ENCODE measurements around the gene RASGRP2. TPM values are rescaled to one million over a fixed set of nuclear protein-coding genes. Genes with fewer than 3 reads are reported as not detected.

RASGRP2 gene
- total RNA-seq, 2 donors from 2014 or later = 0.86 to 1.9 TPM

DNA sequence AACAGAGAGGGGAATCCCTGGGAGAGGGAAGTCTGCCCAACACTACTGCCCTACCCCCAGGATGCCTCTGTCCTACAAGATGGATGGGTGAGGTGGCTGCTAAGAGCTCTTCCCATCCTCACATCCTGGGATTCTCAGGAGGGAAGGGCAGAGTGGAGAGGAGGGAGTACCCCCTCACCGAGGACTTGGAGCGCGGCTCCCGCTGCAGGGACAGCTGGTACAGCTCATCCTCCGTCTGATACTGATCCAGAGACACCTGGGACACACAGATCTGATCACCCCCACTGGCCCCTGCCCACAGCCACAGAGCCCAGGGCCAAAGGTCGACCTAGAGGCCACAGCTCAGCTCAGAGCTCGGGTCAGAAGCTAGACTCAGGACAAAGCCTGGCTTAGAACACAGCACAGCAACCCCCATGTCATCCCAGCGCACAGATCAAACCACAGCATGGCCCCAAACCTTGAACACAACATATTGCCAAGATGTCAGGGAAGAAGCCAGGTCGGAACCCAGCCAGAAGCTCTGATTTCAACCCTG, 8.2 kb downstream of the RASGRP2 start:
- Mint-ChIP-seq H3K9me3 (no peaks in the 10 kb centered on the region), H3K4me3 (no peak overlapping the region), H3K36me3 (ENCODE audit: low read depth) (no peaks in the 10 kb centered on the region), H3K27ac (no peak overlapping the region), H3K4me1 (peaks cover 6% of the 10 kb centered on the region), H3K27me3 (ENCODE audit: insufficient read depth) (peaks cover 36% of the 10 kb centered on the region)
- no peak for DNase-seq
- H3K4me1 ChIP-seq (ENCODE audit: control insufficient read depth, insufficient read depth, low read length) = no peaks in the 10 kb centered on the region
- H3K9me3 ChIP-seq (ENCODE audit: control insufficient read depth, low read length) = no peaks in the 10 kb centered on the region
- H3K27me3 ChIP-seq (ENCODE audit: control insufficient read depth, insufficient read depth, low read length, poor library complexity, severe bottlenecking) = peaks cover 15% of the 10 kb centered on the region
- no peak overlapping the region for H3K27ac ChIP-seq (ENCODE audit: low read depth, low read length)
- no peaks in the 10 kb centered on the region for H3K36me3 ChIP-seq (ENCODE audit: control insufficient read depth, insufficient read depth, low read length)
- H3K9ac ChIP-seq (ENCODE audit: extremely low read depth, low read length, poor library complexity, severe bottlenecking) = no peak overlapping the region
- no peak overlapping the region for H3K4me3 ChIP-seq (ENCODE audit: low read length)
- 90 to 93% methylated on average over 5 to 9 of the region's 9 CpGs for WGBS, 2 experiments (ENCODE audit: insufficient coverage in 1 of 2, insufficient read length in 1 of 2)
- TF ChIP-seq, protein P1, sequence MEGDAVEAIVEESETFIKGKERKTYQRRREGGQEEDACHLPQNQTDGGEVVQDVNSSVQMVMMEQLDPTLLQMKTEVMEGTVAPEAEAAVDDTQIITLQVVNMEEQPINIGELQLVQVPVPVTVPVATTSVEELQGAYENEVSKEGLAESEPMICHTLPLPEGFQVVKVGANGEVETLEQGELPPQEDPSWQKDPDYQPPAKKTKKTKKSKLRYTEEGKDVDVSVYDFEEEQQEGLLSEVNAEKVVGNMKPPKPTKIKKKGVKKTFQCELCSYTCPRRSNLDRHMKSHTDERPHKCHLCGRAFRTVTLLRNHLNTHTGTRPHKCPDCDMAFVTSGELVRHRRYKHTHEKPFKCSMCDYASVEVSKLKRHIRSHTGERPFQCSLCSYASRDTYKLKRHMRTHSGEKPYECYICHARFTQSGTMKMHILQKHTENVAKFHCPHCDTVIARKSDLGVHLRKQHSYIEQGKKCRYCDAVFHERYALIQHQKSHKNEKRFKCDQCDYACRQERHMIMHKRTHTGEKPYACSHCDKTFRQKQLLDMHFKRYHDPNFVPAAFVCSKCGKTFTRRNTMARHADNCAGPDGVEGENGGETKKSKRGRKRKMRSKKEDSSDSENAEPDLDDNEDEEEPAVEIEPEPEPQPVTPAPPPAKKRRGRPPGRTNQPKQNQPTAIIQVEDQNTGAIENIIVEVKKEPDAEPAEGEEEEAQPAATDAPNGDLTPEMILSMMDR (conservative IDR thresholded peaks at IDR 0.05) = no peak

DNA sequence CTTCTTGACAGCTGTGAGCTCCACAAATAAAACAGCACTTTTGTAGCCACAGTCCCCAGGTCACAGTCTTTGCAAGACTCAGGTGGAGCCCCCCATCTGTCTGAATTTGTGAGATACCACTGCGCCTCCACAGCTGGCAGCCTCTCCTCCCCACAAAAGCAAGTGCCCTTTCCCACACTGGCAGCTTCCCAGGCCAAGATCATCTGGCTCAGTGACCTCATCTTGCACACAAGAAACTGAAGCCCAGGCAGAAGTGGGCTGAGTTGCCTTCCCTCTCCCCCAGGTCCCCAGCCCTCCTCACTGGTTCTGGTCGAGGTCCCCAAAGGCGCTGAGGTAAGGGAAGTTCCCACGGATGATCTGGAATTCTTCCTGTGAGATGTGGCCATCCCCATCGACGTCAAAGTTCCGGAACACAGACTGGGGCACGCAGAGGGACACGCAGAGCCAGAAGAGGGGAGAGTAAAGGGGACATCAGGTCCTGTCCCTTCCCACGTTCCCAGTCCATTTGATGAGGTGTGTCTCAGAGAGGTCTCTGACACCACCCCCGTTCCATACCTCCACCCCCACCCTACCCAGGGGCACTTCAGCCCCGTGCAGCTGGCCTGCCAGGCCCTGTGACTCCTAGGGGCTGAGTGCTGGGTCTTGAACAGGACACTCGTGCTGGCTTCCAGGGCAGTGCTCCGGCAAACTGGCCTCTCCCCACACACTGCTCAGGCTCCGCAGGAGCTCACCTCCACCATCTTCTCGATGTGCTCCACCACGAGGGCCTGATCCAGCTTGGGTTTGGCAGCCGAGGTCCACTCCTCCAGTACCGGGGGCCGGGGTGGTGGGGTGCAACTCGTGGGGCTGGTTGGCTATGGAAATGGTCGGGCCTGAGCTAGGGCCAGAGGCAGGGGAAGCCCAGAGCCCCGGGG, 8.9 kb downstream of the RASGRP2 start:
- no peak overlapping the region for H3K4me3 Mint-ChIP-seq
- H3K9ac ChIP-seq (ENCODE audit: extremely low read depth, low read length, poor library complexity, severe bottlenecking) = no peak overlapping the region
- peaks cover 6% of the 10 kb centered on the region for H3K4me1 Mint-ChIP-seq
- no peak overlapping the region for H3K27ac ChIP-seq (ENCODE audit: low read depth, low read length)
- WGBS, 2 experiments (ENCODE audit: insufficient coverage in 1 of 2, insufficient read length in 1 of 2) = 85 to 86% methylated on average over 12 to 23 of the region's 23 CpGs
- H3K9me3 Mint-ChIP-seq = no peaks in the 10 kb centered on the region
- TF ChIP-seq, protein P1 (conservative IDR thresholded peaks at IDR 0.05) = no peak
- H3K36me3 ChIP-seq (ENCODE audit: control insufficient read depth, insufficient read depth, low read length) = no peaks in the 10 kb centered on the region
- H3K4me1 ChIP-seq (ENCODE audit: control insufficient read depth, insufficient read depth, low read length) = no peaks in the 10 kb centered on the region
- peaks cover 15% of the 10 kb centered on the region for H3K27me3 ChIP-seq (ENCODE audit: control insufficient read depth, insufficient read depth, low read length, poor library complexity, severe bottlenecking)
- H3K9me3 ChIP-seq (ENCODE audit: control insufficient read depth, low read length) = no peaks in the 10 kb centered on the region
- H3K27me3 Mint-ChIP-seq (ENCODE audit: insufficient read depth) = peaks cover 35% of the 10 kb centered on the region
- no peak for DNase-seq
- no peaks in the 10 kb centered on the region for H3K36me3 Mint-ChIP-seq (ENCODE audit: low read depth)
- no peak overlapping the region for H3K27ac Mint-ChIP-seq
- no peak overlapping the region for H3K4me3 ChIP-seq (ENCODE audit: low read length)

DNA sequence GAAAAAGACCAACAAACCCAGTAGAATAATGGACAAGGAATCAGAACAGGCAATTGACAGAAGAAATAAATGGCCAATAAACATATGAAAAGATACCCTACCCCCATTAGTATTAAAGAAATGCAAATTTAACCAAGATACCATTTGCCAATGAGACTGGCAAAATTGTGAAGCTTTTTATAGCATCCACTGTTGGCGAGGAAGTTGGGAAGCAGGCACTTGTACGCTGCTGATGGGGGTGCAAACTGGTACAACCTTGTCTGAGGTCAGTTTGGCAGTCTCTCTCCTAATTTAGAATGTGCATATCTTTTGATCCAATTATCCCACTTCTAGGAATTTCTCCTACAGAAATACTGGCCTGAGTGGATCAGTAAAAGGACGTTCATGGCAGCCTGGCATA, 12.3 kb downstream of the RASGRP2 start:
- H3K9ac ChIP-seq (ENCODE audit: extremely low read depth, low read length, poor library complexity, severe bottlenecking) = no peak overlapping the region
- H3K27ac Mint-ChIP-seq = no peak overlapping the region
- H3K9me3 Mint-ChIP-seq = no peaks in the 10 kb centered on the region
- H3K27ac ChIP-seq (ENCODE audit: low read depth, low read length) = no peak overlapping the region
- H3K4me1 Mint-ChIP-seq = peaks cover 2% of the 10 kb centered on the region
- no peak overlapping the region for H3K4me3 Mint-ChIP-seq
- H3K27me3 Mint-ChIP-seq (ENCODE audit: insufficient read depth) = peaks cover 25% of the 10 kb centered on the region
- DNase-seq = no peak
- no peaks in the 10 kb centered on the region for H3K9me3 ChIP-seq (ENCODE audit: control insufficient read depth, low read length)
- no peaks in the 10 kb centered on the region for H3K4me1 ChIP-seq (ENCODE audit: control insufficient read depth, insufficient read depth, low read length)
- peaks cover 8% of the 10 kb centered on the region for H3K27me3 ChIP-seq (ENCODE audit: control insufficient read depth, insufficient read depth, low read length, poor library complexity, severe bottlenecking)
- TF ChIP-seq, protein P1 (conservative IDR thresholded peaks at IDR 0.05) = no peak
- 87 to 96% methylated on average over 3 of the region's 3 CpGs for WGBS, 2 experiments (ENCODE audit: insufficient coverage in 1 of 2, insufficient read length in 1 of 2)
- no peak overlapping the region for H3K4me3 ChIP-seq (ENCODE audit: low read length)
- no peaks in the 10 kb centered on the region for H3K36me3 ChIP-seq (ENCODE audit: control insufficient read depth, insufficient read depth, low read length)
- H3K36me3 Mint-ChIP-seq (ENCODE audit: low read depth) = no peaks in the 10 kb centered on the region
